ENCODE measurements around the gene FHL3. TPM values are rescaled to one million over a fixed set of nuclear protein-coding genes. Genes with fewer than 3 reads are reported as not detected.

FHL3 gene
- total and polyA plus RNA-seq, 2 experiments from 2014 or later, result 28.3 to 49.0 TPM

- peaks cover 14% of the 10 kb centered on the region for H3K36me3 Mint-ChIP-seq (ENCODE audit: low read depth)
- H3K27me3 ChIP-seq (ENCODE audit: insufficient read depth), result no peaks in the 10 kb centered on the region
- H3K27me3 Mint-ChIP-seq (ENCODE audit: insufficient read depth, low read depth, poor library complexity), result peaks cover 14% of the 10 kb centered on the region
- H3K36me3 ChIP-seq (ENCODE audit: insufficient read depth), result peaks cover 3% of the 10 kb centered on the region; the same call in 1 of the 2 replicates
- no peaks in the 10 kb centered on the region; the same call in 1 of the 2 replicates for H4K20me1 ChIP-seq (replicated peaks; ENCODE audit: insufficient read depth)
- TF ChIP-seq ZNF114 (CRISPR knock-in tag; IDR thresholded peaks at IDR 0.05) (no peak), ZNF331 (CRISPR knock-in tag; IDR thresholded peaks at IDR 0.05; ENCODE audit: low read depth) (no peak), STAT1 (IDR thresholded peaks at IDR 0.05; ENCODE audit: unreplicated experiment) (no peak), CTCF (conservative IDR thresholded peaks at IDR 0.05; ENCODE audit: low read depth in 2 of 2) (no peak), NANOG (IDR thresholded peaks at IDR 0.05; ENCODE audit: borderline replicate concordance) (no peak), JUNB (IDR thresholded peaks at IDR 0.05; ENCODE audit: unreplicated experiment) (no peak), ZNF462 (CRISPR knock-in tag; IDR thresholded peaks at IDR 0.05) (no peak), REST (IDR thresholded peaks at IDR 0.05; ENCODE audit: unreplicated experiment) (peak; percentile 4), POLR2AphosphoS5 (IDR thresholded peaks at IDR 0.05; ENCODE audit: low read depth) (0 out of 2 replicates have a peak, but pooled peaks have one; percentile 3), EZH2 (IDR thresholded peaks at IDR 0.05; ENCODE audit: low read depth, unreplicated experiment) (no peak), ETS1 (IDR thresholded peaks at IDR 0.05) (no peak), CREB1 (CRISPR knock-in tag; IDR thresholded peaks at IDR 0.05; ENCODE audit: low read depth) (no peak)
- peak overlapping the region; percentile 46; the same call in 1 of the 2 replicates for H3K4me3 ChIP-seq
- H3K4me3 Mint-ChIP-seq, result peak overlapping the region; percentile 55
- H2AFZ ChIP-seq, result peak overlapping the region; percentile 66; the same call in 1 of the 2 replicates
- peaks cover 53% of the 10 kb centered on the region for H3K4me1 Mint-ChIP-seq
- ATAC-seq (peak; percentile 25), DNase-seq (ENCODE audit: low spot score) (peak; percentile 53)
- peaks cover 34% of the 10 kb centered on the region for H3K4me1 ChIP-seq (ENCODE audit: insufficient read depth)
- H3K27ac ChIP-seq (ENCODE audit: low read depth), result peak overlapping the region; percentile 66; the same call in 1 of the 2 replicates
- peak overlapping the region; percentile 84 for H3K27ac Mint-ChIP-seq
- H3K4me2 ChIP-seq, result peak overlapping the region; percentile 77
- no peaks in the 10 kb centered on the region for H3K79me2 ChIP-seq (replicated peaks; ENCODE audit: insufficient read depth)
- peaks cover 27% of the 10 kb centered on the region for H3F3A ChIP-seq (replicated peaks; ENCODE audit: low read depth)
- no peaks in the 10 kb centered on the region; the same call in 2 of the 3 replicates for H3K9me3 Mint-ChIP-seq
- no peaks in the 10 kb centered on the region; the same call in 1 of the 2 replicates for H3K9me2 ChIP-seq (ENCODE audit: insufficient read depth)
These were observed 24.6 kb upstream of the FHL3 start for GRCh38 chr1:38029685-38030511.

Data from GM23338 (cell line).